Activated CD4-positive, alpha-beta T cell treated with anti-CD3 and anti-CD28 coated beads for 48 hours (primary cell): ENCODE results near the gene ZDHHC1.

ENCODE experiments used
- DNase-seq: peaks from one replicate; pipeline ENCODE4 v3.0.0-alpha.2; 2020

ZDHHC1 gene

DNA sequence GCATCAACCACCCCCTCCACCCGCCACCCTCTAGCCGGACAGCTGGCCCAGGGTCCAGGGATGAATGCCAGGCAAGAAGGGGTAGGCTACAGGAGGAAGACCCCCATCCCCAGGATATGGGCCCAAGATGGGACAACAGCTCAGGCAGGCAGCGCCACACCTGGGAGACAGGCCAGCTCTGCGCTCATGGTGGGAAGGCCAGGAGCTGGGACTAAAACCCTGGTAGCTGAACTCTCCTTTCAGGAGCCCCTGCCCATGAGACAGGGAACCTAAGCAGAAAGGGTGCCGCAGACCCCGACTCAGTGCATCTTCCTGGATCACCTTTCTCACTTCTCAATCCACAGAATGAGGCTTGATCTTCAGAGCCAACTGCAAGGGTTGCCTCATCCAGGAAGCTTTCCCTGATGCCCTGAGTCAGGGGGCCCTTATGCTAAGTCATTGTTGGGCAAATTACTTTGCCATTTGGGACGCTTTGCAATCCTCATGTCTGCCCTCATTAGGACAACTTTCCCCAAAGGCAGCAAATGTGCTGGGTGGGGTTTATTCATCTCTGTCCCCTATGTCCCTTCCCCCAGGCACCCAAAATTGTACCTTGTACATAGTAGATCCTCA is 9.0 kb downstream of the ZDHHC1 start:
- DNase-seq = no peak

DNA sequence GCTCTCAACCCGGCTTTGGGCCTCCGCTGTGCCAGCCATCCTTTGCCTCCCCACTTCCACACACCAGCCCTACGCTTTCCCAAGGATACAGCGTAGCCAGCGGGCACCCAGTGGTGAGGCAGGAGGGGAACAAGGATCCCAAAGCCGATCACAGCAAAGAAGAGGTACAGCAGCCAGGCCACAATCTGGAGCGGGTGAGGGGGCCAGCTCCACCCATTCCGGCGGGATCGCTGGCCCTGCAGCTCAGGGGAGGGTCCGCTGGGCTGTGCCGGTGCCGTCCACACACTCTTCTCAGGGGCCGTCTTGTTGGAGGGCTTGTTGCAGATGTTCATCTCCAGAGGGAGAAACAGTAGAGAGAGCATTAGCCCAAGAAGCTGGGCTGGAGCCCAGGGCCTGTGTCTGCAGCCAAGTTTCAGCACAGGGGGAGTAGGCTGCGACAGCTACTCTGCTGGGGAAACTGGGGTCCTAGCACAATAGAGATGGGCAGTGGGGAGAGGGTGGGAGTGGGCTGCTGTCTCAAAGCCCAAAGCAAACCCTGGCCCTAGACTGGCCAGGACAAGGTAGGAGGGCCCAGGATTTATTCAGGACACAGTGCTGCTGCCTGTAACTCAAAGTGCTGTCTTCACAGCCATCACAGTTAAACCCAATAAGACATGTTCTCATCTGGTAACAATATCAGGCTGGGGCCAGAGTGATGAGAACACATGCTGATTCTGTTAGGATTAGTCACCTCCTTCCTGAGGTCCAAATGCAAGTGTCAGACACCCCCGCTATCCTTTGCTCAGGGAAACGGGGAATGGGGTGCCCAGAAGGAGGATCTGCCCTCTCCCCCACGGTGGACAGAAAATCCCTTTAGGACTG is 9.9 kb downstream of the ZDHHC1 start:
- DNase-seq = no peak

DNA sequence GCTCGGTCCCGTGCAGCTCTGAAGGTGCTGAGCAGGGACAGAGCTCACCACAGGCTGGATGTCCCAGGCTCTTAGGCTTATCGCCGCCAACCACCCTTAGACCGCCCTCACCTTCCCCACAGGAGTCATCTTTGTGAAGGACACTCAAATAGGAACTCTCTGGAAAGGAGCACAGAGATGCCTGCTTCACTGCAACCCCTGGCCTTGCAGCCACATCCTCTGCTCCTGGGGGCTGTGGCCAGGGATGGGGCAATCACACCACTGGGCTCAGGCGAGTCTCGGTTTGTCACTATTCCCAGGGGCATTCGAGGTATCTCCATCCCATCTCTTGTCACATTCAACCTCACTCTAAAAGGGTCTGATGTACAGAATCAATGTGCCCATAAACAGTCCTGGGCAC is 10.9 kb downstream of the ZDHHC1 start:
- DNase-seq = no peak

DNA sequence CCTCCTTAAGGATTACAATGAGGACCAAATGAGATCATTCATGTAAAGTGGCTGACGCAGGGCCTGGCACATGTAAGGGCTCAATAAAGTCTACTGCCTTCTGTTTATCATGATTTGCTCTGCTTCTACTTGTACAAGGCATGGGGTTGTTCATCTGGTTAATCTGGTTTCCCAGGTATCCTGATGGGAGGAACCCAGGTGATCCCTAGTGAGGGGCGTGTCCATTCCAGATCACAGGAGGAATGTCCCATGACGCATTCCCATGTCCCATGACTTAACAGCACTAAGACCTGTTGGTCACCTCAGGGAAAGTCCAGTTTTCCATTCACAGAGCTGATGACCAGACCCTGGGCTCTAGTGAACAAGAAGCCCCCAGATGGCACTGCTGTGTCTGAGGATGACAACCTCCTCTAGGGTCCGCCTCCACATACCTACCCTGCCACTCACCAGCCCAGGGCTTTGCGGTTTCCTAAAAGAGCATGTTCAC is 11.5 kb downstream of the ZDHHC1 start:
- no peak for DNase-seq

DNA sequence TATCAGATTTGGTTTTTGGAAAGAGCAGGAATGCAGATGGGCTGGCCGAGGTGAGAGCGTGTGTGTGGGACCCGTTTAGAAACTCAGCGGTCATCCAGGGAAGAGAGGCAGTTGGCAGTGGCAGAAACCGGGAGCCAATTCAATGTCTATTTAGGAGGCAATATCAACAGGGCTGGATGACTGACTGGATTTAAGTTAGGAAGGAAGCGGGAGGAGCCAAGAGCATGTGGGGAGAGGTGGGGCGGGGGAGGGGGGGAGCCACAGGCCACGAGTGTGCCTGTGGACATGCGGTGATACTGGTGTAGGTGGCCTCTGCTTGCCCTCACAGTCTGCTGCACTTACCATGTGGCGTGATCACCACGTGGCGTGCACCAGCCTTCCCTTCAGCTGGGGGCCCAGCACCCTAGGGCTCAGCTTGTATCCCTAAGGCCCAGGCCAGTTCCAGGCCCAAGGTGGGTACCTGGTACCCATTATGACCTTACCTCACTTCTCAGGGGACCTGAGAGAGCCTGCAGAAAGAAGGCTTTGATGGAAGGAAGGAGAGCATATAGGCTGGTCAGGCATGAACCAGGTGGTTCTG is 12.2 kb downstream of the ZDHHC1 start:
- DNase-seq = no peak

DNA sequence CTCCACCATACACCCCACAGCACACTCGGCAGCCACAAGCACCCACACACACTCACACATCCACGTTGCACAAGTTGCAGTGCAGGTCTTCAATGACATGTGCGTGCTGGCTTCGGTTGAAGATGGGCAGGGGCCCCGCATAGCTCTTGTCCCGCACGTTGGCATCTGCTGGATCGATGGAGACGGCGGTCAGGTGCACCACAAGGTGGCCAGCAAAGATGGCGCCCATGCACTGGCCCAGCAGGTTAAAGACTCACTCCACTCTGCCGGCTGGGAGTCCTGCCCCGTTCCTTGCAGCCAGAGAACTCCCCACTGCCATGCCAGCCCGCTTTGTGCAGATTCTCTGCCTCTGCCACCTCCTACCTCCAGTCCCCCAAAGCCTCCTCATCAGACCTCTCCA is 15.4 kb downstream of the ZDHHC1 start:
- DNase-seq = no peak

DNA sequence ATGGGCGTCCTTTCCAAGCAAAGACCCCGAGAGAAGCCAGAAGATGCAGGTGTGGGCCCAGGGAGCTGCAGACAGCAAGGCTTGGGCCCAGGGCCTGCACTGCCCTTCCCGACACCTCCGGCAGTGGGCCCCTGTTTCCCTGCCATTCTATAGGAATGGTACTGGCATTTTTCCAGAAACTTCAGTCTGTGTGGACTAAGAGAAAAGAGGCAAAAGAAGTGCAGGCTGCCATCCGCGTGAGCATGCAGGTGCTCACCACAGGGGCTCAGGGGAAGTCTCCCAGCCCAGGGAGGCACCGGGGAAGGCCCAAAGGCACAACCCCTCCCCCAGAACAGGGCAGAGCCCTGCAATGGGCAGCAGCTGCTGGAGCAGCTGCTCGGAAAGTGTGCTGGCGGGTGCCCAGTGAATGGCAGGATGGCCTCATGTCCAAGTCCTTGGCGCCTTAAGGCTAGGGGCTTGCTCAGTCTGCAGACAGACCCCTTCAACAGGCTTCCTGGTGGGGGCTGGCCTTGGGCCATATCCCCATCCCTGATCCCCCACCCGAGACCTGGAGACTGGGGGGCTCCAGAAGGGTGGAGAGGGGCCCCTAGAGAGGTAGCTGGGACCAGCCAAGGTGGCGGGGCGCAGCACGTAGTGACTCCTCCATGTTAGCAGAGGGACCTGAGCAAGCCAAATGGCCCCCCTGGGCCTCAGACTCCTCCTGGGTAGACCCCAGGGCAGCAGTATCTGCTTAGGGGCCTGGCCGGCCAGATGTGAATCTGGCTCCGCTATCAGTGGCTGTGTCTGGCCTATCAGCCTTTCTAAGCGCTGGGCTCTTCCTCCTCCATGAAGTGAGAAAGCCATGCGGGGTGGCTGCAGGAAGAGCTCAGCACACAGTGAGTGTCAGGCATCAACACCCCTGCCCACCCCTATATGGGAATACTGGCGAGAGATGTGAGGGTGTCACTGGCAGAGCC is 16.2 kb downstream of the ZDHHC1 start:
- DNase-seq = no peak

DNA sequence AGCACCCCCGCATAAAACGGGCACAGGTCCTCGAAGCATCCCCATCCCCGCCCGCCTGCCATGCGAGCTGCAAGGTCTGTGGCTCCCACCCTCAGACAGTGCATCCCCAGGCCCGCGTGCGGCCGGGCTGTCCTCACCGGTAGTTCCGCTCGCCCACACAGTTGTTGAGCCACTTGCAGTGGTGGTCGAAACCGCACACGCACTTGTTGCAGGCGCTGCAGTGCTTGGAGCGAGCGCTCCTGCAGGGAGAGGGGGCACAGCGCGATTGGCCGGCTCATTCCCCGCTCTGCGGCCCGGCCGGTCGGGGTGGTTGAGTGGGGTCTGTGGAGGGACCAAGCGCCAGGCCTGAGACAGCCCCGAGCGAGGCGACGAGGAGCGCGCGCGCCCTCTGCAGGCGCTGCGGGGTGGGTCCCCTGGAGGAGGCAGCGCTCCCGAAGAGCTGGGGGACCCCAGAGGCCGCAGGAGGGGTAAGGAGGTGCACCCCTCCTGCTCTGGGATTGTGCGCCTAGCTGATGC is 17.0 kb downstream of the ZDHHC1 start:
- DNase-seq = peak; percentile 71

DNA sequence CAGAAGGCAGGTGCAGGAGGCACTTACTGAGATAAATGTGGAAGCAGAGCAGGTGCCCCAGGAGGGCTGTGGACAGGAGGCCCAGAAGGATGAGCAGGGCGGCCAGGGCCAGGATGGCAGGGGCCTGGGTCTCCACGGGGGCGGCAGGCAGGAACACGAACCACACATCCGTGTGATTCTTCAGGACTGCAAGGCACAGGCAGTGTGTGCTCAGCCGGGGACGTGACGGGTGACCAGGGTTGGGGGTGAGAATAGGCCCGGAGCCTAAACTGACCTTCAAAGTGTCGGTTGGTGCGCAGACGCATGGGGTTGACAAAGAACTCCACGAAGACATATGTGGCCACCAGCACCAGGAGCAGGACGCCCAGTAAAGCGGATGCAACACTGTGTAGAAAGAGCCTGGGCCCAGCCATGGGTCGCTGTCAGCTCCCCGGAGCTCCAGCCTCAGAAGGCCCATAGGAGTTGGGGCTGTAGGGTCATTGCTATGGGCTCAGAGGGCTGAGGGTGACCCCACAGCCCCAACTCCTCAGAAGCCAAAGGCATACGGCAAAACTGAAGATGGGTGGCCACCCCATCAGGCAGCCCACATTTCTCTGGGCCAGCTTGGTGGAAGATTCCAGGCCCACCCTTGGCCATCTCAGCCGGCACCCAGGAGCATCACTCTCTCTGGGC is 17.6 kb downstream of the ZDHHC1 start:
- DNase-seq = no peak

DNA sequence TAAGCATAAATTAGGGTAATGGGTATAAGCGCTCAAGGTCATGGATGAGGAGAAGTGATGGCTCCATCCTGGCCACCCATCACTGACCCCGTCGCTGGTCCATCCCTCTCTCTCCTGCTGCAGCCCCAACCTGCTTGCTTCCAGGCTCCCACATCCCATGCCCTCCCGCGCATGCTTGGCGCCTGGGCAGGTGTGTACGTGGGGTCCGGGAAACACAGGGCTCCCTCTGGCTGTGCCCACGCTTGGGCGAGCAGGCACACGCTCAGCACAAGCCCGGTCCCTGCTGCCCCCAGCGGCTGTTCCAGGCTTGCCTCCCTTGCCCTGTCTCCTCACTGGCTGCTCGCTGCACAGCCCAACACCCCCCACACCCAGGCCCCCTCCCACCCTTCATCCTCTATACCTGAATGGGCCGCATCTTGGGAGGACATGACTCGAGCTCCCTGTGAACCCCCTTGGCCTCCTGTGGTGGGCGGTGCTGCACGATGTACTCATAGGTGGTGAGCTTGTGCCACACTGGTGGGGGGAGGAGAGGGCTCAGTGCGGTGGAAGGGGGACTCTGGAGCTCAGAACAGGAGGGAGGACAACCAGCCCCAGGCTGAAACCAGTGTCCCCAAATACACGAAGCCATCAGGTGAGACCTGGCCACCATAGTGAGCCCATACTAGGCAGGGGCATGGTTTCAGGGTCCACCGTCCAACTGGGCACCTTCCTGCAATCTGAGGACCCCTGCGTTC is 18.3 kb downstream of the ZDHHC1 start:
- DNase-seq = no peak

DNA sequence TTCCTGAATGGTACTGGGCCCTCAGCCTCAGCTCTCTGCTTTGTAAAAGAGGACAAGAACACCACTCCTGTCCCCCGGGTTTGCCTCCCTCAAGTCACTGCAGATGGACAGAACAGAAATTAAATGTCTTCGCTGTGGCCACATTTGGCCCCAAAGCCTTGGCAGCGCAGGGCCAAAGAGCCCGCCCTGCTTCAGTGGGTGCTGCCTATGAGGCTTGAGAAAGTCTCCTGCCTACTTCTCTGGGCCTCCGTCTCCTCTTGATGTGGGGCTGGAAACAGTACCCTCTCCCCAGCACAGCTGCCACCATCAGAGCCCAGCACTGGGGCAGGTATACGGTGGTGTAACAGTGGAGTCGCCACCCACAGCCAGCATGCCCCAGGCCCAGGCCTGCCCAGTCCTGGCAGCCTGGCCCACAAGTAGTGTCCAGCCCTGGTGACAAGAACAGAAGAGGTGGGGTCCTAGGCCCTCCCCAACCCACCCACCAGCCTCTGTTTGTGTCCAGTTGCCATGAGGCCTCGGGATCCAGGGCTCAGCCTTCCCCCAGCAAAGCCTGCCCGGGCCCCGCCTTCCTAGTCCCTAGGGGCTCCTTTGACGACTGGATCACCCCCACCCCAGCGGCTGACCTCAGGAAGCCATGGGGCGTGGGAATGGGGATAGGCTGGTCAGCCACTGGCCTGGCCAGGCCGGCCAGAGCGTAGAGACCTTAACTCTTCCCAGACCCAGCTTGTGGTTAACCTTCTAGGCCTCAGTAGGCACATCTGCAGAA is 19.1 kb downstream of the ZDHHC1 start:
- DNase-seq = no peak

DNA sequence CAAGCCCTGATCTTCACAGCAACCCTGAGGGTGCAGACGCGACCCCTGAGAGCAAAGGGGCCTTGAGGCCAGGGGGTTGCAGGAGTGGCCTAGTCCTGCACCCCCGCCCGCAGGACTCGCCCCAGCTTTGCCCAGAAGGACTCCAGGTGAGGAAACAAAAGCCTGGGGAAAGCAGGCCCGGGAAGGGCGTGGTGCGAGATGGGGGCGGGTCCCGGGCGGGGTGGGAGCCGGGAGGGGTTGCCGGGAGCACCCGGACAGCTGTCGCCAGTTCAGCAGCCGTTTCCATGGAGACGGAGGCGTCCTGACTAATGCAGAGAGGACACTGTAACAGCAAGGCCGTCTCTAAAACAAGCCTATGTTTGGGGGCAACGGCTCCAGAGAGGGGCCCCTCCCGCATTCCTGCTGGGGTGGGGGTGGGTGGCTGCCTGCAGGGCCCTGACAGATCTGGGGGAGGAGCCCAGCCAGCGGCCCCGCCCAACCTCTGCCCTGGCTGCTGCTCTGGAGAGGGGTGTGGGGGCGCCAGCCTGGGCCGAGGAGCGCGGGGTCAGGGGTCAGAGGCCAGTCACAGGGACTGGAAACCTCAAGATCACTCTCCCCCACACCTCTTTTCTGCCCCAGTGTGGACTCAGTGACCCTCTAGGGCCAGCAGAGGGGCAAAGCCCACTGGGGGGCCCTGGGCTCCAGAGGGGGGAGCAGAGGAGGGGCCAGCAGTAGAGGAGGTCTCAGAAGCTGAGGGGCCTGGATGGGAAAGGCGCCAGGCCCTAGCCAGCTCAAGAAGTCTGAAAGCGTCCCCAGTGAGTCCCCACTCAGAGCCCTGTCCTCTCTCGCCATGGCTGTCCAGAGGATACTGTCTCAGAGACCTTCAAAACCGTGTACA is 19.9 kb downstream of the ZDHHC1 start:
- no peak for DNase-seq

DNA sequence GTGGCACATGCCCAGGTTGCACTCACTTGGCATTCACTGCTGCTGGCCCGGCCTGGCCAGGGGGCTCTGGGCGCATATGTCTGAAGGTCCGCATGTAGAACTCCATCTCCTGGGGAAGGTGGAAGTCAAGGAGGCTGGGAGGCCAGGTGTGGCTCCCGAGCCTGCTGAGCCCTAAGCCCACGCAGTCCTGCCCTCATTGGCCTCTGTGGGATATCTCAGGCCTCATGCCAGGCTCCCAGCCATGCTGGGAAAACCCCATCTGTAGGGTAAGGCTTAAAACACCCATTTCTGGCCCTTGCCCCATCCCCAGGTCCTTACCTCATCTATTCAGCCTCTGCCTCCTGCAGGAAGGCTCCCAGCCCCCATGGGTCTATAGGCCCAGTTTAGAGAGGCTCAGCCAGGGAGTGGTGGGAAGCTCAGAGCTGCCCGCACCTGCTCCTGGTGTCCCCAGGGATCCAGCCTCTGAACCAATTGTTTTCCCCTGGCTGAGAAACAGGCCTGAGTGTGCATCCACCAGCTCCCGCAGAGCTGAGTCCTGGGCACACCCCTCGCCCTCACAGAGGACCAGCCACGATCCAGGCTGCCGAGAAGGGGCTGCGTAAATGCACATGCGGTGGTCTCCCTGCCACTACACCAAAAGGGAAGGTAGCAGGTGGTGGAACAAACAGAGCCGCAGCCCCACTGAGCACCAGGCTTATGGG is 20.7 kb downstream of the ZDHHC1 start:
- DNase-seq = no peak

DNA sequence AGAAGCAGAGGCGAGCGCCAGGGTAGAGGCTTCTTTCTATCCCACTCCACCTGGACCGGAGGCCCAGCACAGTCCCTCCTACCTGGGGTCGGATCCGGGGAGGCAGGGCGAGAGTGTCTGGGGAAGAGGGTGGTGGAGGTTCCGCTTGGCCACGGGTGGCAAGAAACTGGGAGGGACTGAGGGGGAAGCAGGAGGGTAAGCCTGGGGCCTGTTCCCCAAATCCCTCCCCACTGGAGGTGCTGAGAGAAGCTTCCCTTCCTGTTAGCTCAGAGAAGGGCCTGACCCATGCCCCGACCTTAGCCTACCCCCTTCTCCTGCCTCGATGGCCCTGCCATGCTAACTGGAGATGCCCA is 21.2 kb downstream of the ZDHHC1 start:
- no peak for DNase-seq

DNA sequence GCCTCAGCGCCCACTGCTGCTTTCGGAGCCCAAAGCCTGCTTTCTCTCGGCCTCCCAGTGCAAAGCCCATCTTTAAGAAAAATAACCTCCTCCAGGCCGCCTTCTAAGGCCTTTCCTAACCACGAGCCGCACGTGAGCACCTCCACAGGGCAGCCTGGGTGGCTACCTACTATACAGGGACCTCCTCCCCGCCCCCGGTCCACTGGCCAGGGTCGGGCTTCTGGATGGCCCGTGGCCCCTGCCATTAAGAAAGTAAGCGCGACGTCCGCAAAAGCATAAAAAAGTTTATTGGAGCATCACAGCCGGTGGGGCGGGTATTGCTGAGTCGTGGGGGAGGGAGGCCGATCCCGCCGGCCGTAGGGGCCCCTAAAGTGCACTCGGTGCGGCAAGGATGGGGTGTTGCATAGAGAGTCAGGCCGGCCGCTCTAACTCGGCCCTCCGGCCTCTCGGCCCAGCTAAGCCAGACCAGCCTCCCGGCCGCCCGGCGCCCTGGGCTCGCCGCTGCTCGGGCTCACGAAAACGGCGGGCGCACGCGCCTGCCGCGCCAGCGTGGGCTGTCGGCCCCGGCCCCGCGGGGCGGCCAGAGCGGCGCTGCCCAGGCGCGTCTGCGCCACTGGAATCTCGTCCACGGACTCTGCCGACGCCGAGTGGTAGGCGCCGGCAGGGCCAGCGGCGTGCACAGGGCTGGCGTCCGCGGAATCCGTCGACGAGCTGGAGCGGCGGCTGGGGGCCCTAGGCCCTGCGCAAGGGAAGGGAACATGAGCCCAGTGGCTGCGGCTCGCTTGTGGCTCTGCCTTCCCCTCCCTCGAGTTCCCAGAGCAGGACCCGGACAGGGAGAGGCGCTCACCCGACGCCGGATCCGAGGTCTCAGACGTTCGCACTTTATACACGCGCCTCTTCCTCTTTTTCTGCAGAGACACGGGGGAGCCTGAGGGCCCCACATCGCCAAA is 21.8 kb downstream of the ZDHHC1 start:
- no peak for DNase-seq

DNA sequence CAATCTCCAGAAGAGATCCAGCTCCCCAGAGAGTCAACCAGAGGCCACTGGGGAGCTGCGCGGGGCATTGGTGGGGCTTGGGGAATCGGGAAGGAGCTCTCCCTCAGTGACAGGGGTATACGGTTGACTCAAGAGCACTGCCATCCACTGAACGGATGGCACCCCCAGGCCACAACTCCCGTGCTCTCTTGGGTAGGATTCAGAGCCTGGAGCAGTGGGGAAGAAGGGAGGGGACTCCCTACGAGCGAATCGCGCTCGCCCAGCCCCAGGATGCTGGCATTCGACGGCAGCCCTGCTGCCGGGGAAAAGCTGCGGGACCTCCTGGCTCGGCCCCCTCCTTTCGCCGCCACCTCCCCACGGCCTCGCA is 22.5 kb downstream of the ZDHHC1 start:
- no peak for DNase-seq

DNA sequence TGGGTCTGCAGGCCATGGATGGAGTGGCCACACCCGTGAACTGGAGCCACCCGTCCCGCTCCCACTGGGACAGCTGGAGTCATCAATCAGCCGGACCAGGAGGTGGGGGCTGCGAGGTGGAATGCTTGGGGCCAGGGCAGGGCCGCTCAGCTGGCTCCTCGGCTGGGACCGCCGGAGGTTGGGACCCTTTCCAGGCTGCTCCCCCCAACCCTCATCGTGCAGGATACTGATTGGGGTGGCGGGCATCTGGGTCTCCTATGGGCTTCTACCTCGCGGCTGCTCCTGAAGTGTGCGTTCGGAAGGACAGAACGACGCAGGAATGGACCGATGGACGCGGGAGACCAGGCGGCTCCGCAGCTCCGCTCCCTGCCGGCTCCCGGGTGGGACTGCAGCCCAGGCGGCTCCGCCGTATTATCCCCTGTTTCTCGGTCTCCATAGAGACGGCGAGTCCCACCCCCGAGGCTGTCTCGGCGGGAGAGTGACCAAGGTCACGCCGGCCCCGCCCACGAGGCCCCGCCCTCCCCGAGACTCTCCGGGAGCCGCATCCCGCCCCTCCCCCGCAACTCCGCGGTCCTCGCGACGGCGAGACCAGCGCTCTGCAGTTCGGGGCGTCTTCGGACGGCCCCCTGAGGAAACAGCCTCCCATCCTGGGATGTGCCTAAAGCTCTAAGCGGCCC is 23.0 kb downstream of the ZDHHC1 start, which contains the start of gene TPPP3:
Gene TPPP3 (minus strand): TSS at position 388 of the 677 bp plus-strand sequence. CDS start 2,387 bp downstream, outside the sequence.
- DNase-seq = peak; percentile 66
